OCI-LY7 (cell line): ENCODE data around the gene MGMT. TPM values are rescaled to one million over a fixed set of nuclear protein-coding genes. Genes with fewer than 3 reads are reported as not detected.

Source experiments
- BruUV-seq: library from RNA; stranded (reverse); fragments of 400-500 nt; replicated peaks from 2 replicates; lab custom pipeline; 2021; lab: Mats Ljungman, UMichigan
- CTCF ChIA-PET: fragments of 300-600 bp; sonication (Branson Sonifier 250); formaldehyde crosslinking; loops from one replicate; lab custom pipeline; 2022; ENCODE audit warnings: antibody characterized with exemption; ENCODE audit not compliant: unreplicated experiment; lab: Charles Lee
- POLR2A ChIA-PET: fragments of 300-600 bp; sonication (Branson Sonifier 250); formaldehyde crosslinking; loops from one replicate; lab custom pipeline; 2022; ENCODE audit warnings: antibody characterized with exemption; lab: Charles Lee
- DNase-seq: peaks from one replicate; pipeline ENCODE4 v3.0.0-alpha.2; 2015; ENCODE audit warnings: low spot score
- H2AFZ ChIP-seq: fragments of 200-600 bp; sonication (generic), shearing (Covaris generic); 2 replicates; pipeline ENCODE4 v1.6.1; 2014; ENCODE audit warnings: mild to moderate bottlenecking, antibody characterized with exemption, low read length, moderate library complexity
- H3K27ac ChIP-seq: fragments of 200-600 bp; sonication (generic); 2 replicates; pipeline ENCODE4 v1.5.1; 2014; ENCODE audit warnings: mixed run types, low read depth, mild to moderate bottlenecking, moderate library complexity, low read length, inconsistent platforms; ENCODE audit not compliant: poor library complexity, severe bottlenecking
- H3K36me3 ChIP-seq: fragments of 200-600 bp; sonication (generic); 2 replicates; pipeline ENCODE4 v1.6.1; 2014; ENCODE audit warnings: mild to moderate bottlenecking, antibody characterized with exemption, low read length, moderate library complexity, mixed read lengths; ENCODE audit not compliant: insufficient read depth
- H3K4me1 ChIP-seq: fragments of 200-600 bp; sonication (generic); 2 replicates; pipeline ENCODE4 v1.5.1; 2014; ENCODE audit warnings: mild to moderate bottlenecking, low read length; ENCODE audit not compliant: insufficient read depth, poor library complexity, severe bottlenecking
- H3K4me2 ChIP-seq: fragments of 200-600 bp; sonication (generic); 2 replicates; pipeline ENCODE4 v1.6.1; 2014; ENCODE audit warnings: mild to moderate bottlenecking, low read length
- H3K4me3 ChIP-seq: fragments of 200-600 bp; sonication (generic); 2 replicates; pipeline ENCODE4 v1.5.1; 2014; ENCODE audit warnings: mild to moderate bottlenecking, low read depth, low read length; ENCODE audit not compliant: poor library complexity, severe bottlenecking
- H3K79me2 ChIP-seq: fragments of 200-600 bp; sonication (generic); 2 replicates; pipeline ENCODE4 v1.6.1; 2016; ENCODE audit warnings: low read depth, mild to moderate bottlenecking, low read length, moderate library complexity, mixed read lengths; ENCODE audit not compliant: insufficient read depth
- H3K9me2 ChIP-seq: fragments of 200-600 bp; sonication (generic); 2 replicates; pipeline ENCODE4 v1.6.1; 2016; ENCODE audit warnings: mild to moderate bottlenecking, low read length, mixed read lengths; ENCODE audit not compliant: insufficient read depth
- H3K9me3 ChIP-seq: fragments of 200-600 bp; sonication (generic); 2 replicates; pipeline ENCODE4 v1.6.1; 2014; ENCODE audit warnings: mild to moderate bottlenecking, mixed run types, low read length, mixed read lengths
- H4K20me1 ChIP-seq: fragments of 200-600 bp; sonication (generic); 2 replicates; pipeline ENCODE4 v1.6.1; 2014; ENCODE audit warnings: mild to moderate bottlenecking, antibody characterized with exemption, low read length, moderate library complexity, mixed read lengths; ENCODE audit not compliant: insufficient read depth
- EZH2phosphoT487 ChIP-seq: fragments of 200-600 bp; sonication (generic); IDR thresholded peaks from 2 replicates; pipeline ENCODE4 v1.6.1; 2018; ENCODE audit warnings: low read depth, borderline replicate concordance, mild to moderate bottlenecking, mixed run types, antibody characterized with exemption, low read length, moderate library complexity, mixed read lengths
- intact Hi-C: fragments of 100-400 bp; cut with micrococcal nuclease; formaldehyde crosslinking; loops from one replicate; pipeline ENCODE4 v1.10.0; 2022; ENCODE audit not compliant: unreplicated experiment
- total RNA-seq, 2 experiments: library from RNA; depleted of rRNA in 1 of 2; stranded (reverse); fragments of >200 nt in 1 of 2; shearing (Covaris generic) in 1 of 2; gene quantifications; 2 replicates each; pipeline ENCODE4 v1.2.3, GENCODE V29; 2014 to 2022
- TF ChIP-seq, protein P1 (sequence below): fragments of 200-600 bp; sonication (generic); conservative IDR thresholded peaks from 2 replicates; pipeline ENCODE4 v1.5.1; 2014; ENCODE audit warnings: mild to moderate bottlenecking, antibody characterized with exemption, low read length, moderate library complexity, mixed read lengths

Gene MGMT
- total RNA-seq, 2 experiments from 2014 or later, result 19.7 to 25.0 TPM

DNA sequence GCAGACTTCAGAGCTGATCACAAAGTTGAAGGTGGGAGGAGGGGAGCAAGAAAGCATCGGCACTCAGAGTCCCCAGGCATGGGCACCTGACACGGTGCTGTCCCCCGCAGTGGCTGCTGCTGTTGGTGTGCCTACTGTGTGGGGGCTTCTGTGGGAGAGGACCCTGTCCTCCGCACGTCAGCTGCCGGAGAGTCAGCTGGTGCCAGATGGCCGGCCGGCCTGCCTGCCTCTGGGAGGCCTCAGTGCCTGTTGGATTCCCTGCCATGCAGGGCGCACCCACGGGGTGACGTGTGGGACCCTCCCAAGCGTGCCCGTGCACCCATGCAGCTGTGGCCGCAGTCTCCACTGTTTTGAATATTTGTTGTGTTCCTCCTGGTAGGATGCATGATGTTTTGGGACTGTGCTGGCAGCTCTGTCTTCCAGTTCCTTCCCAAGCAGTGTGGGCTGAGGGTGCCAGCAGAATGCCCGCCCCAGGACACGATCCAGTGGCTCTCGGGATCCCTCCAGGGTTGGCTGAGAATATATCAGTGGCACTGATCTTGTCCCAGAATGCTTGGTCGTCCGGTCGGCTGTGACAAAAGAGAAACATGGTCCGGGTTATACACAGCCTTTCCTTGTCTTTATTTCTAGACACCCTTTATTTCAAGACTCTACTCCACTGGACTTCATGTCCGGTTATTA, 185.6 kb downstream of the MGMT start:
- TF ChIP-seq, protein P1, sequence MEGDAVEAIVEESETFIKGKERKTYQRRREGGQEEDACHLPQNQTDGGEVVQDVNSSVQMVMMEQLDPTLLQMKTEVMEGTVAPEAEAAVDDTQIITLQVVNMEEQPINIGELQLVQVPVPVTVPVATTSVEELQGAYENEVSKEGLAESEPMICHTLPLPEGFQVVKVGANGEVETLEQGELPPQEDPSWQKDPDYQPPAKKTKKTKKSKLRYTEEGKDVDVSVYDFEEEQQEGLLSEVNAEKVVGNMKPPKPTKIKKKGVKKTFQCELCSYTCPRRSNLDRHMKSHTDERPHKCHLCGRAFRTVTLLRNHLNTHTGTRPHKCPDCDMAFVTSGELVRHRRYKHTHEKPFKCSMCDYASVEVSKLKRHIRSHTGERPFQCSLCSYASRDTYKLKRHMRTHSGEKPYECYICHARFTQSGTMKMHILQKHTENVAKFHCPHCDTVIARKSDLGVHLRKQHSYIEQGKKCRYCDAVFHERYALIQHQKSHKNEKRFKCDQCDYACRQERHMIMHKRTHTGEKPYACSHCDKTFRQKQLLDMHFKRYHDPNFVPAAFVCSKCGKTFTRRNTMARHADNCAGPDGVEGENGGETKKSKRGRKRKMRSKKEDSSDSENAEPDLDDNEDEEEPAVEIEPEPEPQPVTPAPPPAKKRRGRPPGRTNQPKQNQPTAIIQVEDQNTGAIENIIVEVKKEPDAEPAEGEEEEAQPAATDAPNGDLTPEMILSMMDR, result no peak
- no peak for TF ChIP-seq EZH2phosphoT487
- Histone ChIP-seq H3K4me2 (no peak overlapping the region), H3K9me3 (no peaks in the 10 kb centered on the region), H3K9me2 (no peaks in the 10 kb centered on the region), H3K4me3 (no peak overlapping the region), H2AFZ (no peak overlapping the region), H3K27ac (no peak overlapping the region), H3K79me2 (no peaks in the 10 kb centered on the region), H3K36me3 (no peaks in the 10 kb centered on the region), H4K20me1 (no peaks in the 10 kb centered on the region), H3K4me1 (no peaks in the 10 kb centered on the region)
- BruUV-seq, result no TSS peak
- intact Hi-C loops, result no loop called here
- no peak for DNase-seq
- POLR2A ChIA-PET, result no interaction called here
- CTCF ChIA-PET, result no interaction called here

DNA sequence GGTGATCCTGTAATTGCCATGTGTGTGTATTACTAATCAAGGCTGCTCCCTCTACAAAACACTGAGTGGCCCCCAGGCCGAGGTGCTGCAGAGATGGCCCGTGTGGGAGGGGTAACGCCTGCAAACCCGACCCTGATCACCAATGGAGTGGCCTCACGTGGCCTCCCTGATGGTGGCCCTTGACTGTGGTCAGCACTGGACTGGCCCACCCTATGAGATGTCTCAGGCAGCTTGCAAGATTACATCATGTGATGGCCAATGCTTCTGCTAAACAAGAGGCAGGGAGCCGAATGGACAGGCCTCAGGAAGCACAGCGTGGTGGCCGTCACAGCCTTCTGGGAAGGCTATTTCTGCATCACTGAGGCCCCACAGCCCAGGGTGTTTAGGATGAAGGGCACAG, 186.4 kb downstream of the MGMT start:
- CTCF ChIA-PET, result no interaction called here
- no peak overlapping the region for H3K4me3 ChIP-seq
- H3K27ac ChIP-seq, result no peak overlapping the region
- H3K4me2 ChIP-seq, result no peak overlapping the region
- POLR2A ChIA-PET, result no interaction called here
- no peaks in the 10 kb centered on the region for H3K79me2 ChIP-seq
- H4K20me1 ChIP-seq, result no peaks in the 10 kb centered on the region
- H3K9me2 ChIP-seq, result no peaks in the 10 kb centered on the region
- TF ChIP-seq EZH2phosphoT487, result no peak
- TF ChIP-seq, protein P1, result no peak
- BruUV-seq, result no TSS peak
- H3K9me3 ChIP-seq, result no peaks in the 10 kb centered on the region
- no peak overlapping the region for H2AFZ ChIP-seq
- intact Hi-C loops, result no loop called here
- H3K4me1 ChIP-seq, result no peaks in the 10 kb centered on the region
- H3K36me3 ChIP-seq, result no peaks in the 10 kb centered on the region
- no peak for DNase-seq

DNA sequence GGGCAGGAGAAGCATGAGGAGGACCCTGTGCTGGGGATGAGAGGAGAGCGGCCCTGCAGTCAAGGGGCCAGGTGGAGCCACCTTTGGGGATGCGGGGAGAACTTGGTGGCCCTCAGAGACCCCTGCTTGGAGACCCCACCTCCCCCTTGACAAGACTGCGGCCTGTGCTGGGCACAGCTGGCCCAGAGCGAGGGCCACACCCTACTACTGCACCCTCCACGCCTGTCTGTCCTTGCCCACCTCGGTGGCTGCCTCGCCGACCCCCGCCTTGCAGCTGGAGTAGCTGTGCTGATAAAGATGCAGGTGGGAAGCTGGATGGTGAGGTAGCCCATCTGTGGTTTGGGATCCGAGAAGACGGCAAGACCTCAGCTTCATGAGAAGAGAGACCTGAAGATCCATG, 186.8 kb downstream of the MGMT start:
- Histone ChIP-seq H3K4me2 (no peak overlapping the region), H3K27ac (no peak overlapping the region), H4K20me1 (no peaks in the 10 kb centered on the region), H3K4me1 (no peaks in the 10 kb centered on the region), H3K9me2 (no peaks in the 10 kb centered on the region), H3K4me3 (no peak overlapping the region), H3K9me3 (no peaks in the 10 kb centered on the region), H3K79me2 (no peaks in the 10 kb centered on the region), H3K36me3 (no peaks in the 10 kb centered on the region), H2AFZ (no peak overlapping the region)
- ChIA-PET POLR2A (no interaction called here), CTCF (no interaction called here)
- no peak for TF ChIP-seq EZH2phosphoT487
- TF ChIP-seq, protein P1, result no peak
- no peak for DNase-seq
- BruUV-seq, result no TSS peak
- intact Hi-C loops, result no loop called here
